OCI-LY7 (cell line): ENCODE data around the gene LRFN2.

Source experiments
- CTCF ChIP-seq: fragments of 200-600 bp; sonication (generic); conservative IDR thresholded peaks from 2 replicates; pipeline ENCODE4 v1.5.1; 2014; ENCODE audit warnings: mild to moderate bottlenecking, antibody characterized with exemption, low read length, moderate library complexity, mixed read lengths
- EZH2phosphoT487 ChIP-seq: fragments of 200-600 bp; sonication (generic); IDR thresholded peaks from 2 replicates; pipeline ENCODE4 v1.6.1; 2018; ENCODE audit warnings: low read depth, borderline replicate concordance, mild to moderate bottlenecking, mixed run types, antibody characterized with exemption, low read length, moderate library complexity, mixed read lengths

GRCh38 chr6:40520678-40521077, 66.5 kb downstream of the LRFN2 start:
- TF ChIP-seq EZH2phosphoT487 (no peak), CTCF (no peak)
